H1 (cell line): ENCODE measurements around the gene RRN3. TPM values are rescaled to one million over a fixed set of nuclear protein-coding genes. Genes with fewer than 3 reads are reported as not detected.
"Not testable (repeated sequence)": the region's sequence is repeated elsewhere in the genome, so short reads cannot be mapped to it uniquely, and the experiment has no call there.

ENCODE experiments used
- CTCF ChIA-PET: fragments of 300-600 bp; sonication (Branson Sonifier 250); formaldehyde crosslinking; loops from one replicate; lab custom pipeline; 2021; ENCODE audit not compliant: partially characterized antibody; lab: Charles Lee
- POLR2A ChIA-PET: fragments of 300-600 bp; sonication (Branson Sonifier 250); formaldehyde crosslinking; loops from one replicate; lab custom pipeline; 2021; ENCODE audit warnings: inconsistent platforms; ENCODE audit not compliant: partially characterized antibody; lab: Charles Lee
- DNase-seq, 2 experiments: peaks; one replicate each; pipeline versions ENCODE4 v3.0.0 to v3.0.0-alpha.2; 2010 to 2022; ENCODE audit warnings: low spot score in 2 of 2, low read depth in 1 of 2, mixed read lengths in 1 of 2
- FAIRE-seq: peaks from 2 replicates; lab custom pipeline; 2011; peaks lifted over from hg19 to GRCh38; lab: Jason Lieb, UNC
- H2AFZ ChIP-seq: 2 replicates; pipeline ENCODE4 v1.8.1; 2012; ENCODE audit warnings: low read length, inconsistent platforms
- H2AK5ac ChIP-seq: 2 replicates; pipeline ENCODE4 v1.6.1; 2013; ENCODE audit warnings: low read depth, low read length
- H2BK120ac ChIP-seq: replicated peaks from 2 replicates; pipeline ENCODE3; 2013; ENCODE audit warnings: low read depth, low read length, inconsistent platforms
- H2BK12ac ChIP-seq: 2 replicates; pipeline ENCODE4 v1.6.1; 2013; ENCODE audit warnings: low read depth, low read length
- H2BK15ac ChIP-seq: 2 replicates; pipeline ENCODE4 v1.6.1; 2013; ENCODE audit warnings: low read length
- H2BK20ac ChIP-seq: 2 replicates; pipeline ENCODE4 v1.6.1; 2013; ENCODE audit warnings: low read length
- H2BK5ac ChIP-seq: 2 replicates; pipeline ENCODE4 v1.6.1; 2013; ENCODE audit warnings: low read depth, low read length
- H3K14ac ChIP-seq: 2 replicates; pipeline ENCODE4 v1.6.1; 2013; ENCODE audit warnings: inconsistent platforms; ENCODE audit not compliant: insufficient read length
- H3K18ac ChIP-seq: 2 replicates; pipeline ENCODE4 v1.6.1; 2013; ENCODE audit warnings: low read length; ENCODE audit errors: extremely low read depth
- H3K23ac ChIP-seq: 2 replicates; pipeline ENCODE4 v1.6.1; 2013; ENCODE audit warnings: inconsistent platforms; ENCODE audit not compliant: insufficient read length
- H3K23me2 ChIP-seq: 2 replicates; pipeline ENCODE4 v1.6.1; 2013; ENCODE audit warnings: low read depth, low read length
- H3K27ac ChIP-seq: 2 replicates; pipeline ENCODE4 v1.6.1; 2011; ENCODE audit warnings: low read depth, low read length, inconsistent platforms
- H3K27me3 ChIP-seq, 4 experiments: replicated peaks in 1 of 4; 1 replicate in 1 of 4; 2 replicates in 3 of 4; pipeline versions ENCODE4 v1.6.1 to v1.8.1; 2011 to 2013; ENCODE audit warnings: low read length in 3 of 4, mild to moderate bottlenecking in 3 of 4, inconsistent platforms in 2 of 4, mixed read lengths in 2 of 4, moderate library complexity in 1 of 4; ENCODE audit not compliant: control insufficient read depth in 3 of 4, insufficient read depth in 3 of 4; ENCODE audit errors: extremely low read depth in 1 of 4
- H3K36me3 ChIP-seq, 4 experiments: 2 replicates each; pipeline versions ENCODE4 v1.6.1 to v1.8.1; 2011 to 2013; ENCODE audit warnings: mild to moderate bottlenecking in 4 of 4, low read length in 3 of 4, moderate library complexity in 2 of 4, control low read depth in 1 of 4, inconsistent platforms in 1 of 4; ENCODE audit not compliant: insufficient read depth in 4 of 4, control insufficient read depth in 2 of 4
- H3K4ac ChIP-seq: replicated peaks from 2 replicates; pipeline ENCODE3; 2013; ENCODE audit warnings: low read length, low read depth, mixed read lengths, inconsistent platforms; ENCODE audit not compliant: insufficient read length
- H3K4me1 ChIP-seq, 4 experiments: replicated peaks in 1 of 4; 1 replicate in 1 of 4; 2 replicates in 3 of 4; pipeline versions ENCODE4 v1.6.1 to v1.8.1; 2011 to 2013; ENCODE audit warnings: low read length in 3 of 4, inconsistent platforms in 2 of 4, mixed read lengths in 1 of 4; ENCODE audit not compliant: insufficient read depth in 4 of 4, control insufficient read depth in 3 of 4
- H3K4me2 ChIP-seq, 2 experiments: 2 replicates each; pipeline versions ENCODE4 v1.6.1 to v1.8.1; 2011 to 2013; ENCODE audit warnings: low read depth in 2 of 2, low read length in 2 of 2, control low read depth in 1 of 2, inconsistent platforms in 1 of 2, mild to moderate bottlenecking in 1 of 2; ENCODE audit not compliant: insufficient read depth in 1 of 2
- H3K4me3 ChIP-seq, 4 experiments: fragments of 200-600, 300-600 bp in 1 of 4; sonication (generic), shearing (Covaris generic), sonication (Bioruptor Twin) in 1 of 4; 2 replicates each; pipeline versions ENCODE4 v1.5.1 to v1.8.1; 2011 to 2016; ENCODE audit warnings: low read length in 4 of 4, low read depth in 3 of 4, control low read depth in 2 of 4, inconsistent platforms in 2 of 4, mild to moderate bottlenecking in 2 of 4, mixed read lengths in 1 of 4, moderate library complexity in 1 of 4; ENCODE audit not compliant: insufficient read depth in 2 of 4; ENCODE audit errors: extremely low read depth in 1 of 4
- H3K56ac ChIP-seq: replicated peaks from 2 replicates; pipeline ENCODE3; 2013; ENCODE audit warnings: low read depth, mild to moderate bottlenecking, mixed read lengths, low read length, inconsistent platforms; ENCODE audit not compliant: insufficient read length
- H3K79me1 ChIP-seq: 2 replicates; pipeline ENCODE4 v1.6.1; 2013; ENCODE audit warnings: low read depth, low read length, control low read depth
- H3K79me2 ChIP-seq, 2 experiments: 2 replicates each; pipeline versions ENCODE4 v1.6.1 to v1.8.1; 2012 to 2013; ENCODE audit warnings: low read length in 2 of 2, mild to moderate bottlenecking in 2 of 2, inconsistent platforms in 1 of 2; ENCODE audit not compliant: insufficient read depth in 2 of 2, control insufficient read depth in 1 of 2
- H3K9ac ChIP-seq, 4 experiments: replicated peaks in 1 of 4; 1 replicate in 1 of 4; 2 replicates in 3 of 4; pipeline versions ENCODE4 v1.6.1 to v1.8.1; 2011 to 2013; ENCODE audit warnings: low read depth in 3 of 4, low read length in 3 of 4, control low read depth in 2 of 4, mild to moderate bottlenecking in 2 of 4, moderate library complexity in 2 of 4, inconsistent platforms in 1 of 4; ENCODE audit errors: extremely low read depth in 1 of 4
- H3K9me3 ChIP-seq, 2 experiments: 2 replicates each; pipeline versions ENCODE4 v1.6.1 to v1.8.1; 2012 to 2013; ENCODE audit warnings: mild to moderate bottlenecking in 2 of 2, moderate library complexity in 2 of 2, control low read depth in 1 of 2, inconsistent platforms in 1 of 2, low read depth in 1 of 2, low read length in 1 of 2, mixed read lengths in 1 of 2; ENCODE audit not compliant: insufficient read depth in 2 of 2
- H4K20me1 ChIP-seq, 2 experiments: replicated peaks in 1 of 2; 2 replicates each; pipeline versions ENCODE3 to v1.8.1; 2011 to 2013; ENCODE audit warnings: inconsistent platforms in 2 of 2, low read length in 2 of 2, mild to moderate bottlenecking in 1 of 2; ENCODE audit not compliant: insufficient read depth in 2 of 2, control insufficient read depth in 1 of 2
- H4K5ac ChIP-seq: 2 replicates; pipeline ENCODE4 v1.6.1; 2013; ENCODE audit warnings: low read length, low read depth, mixed read lengths, inconsistent platforms; ENCODE audit not compliant: insufficient read length
- H4K8ac ChIP-seq: 2 replicates; pipeline ENCODE4 v1.8.0; 2013; ENCODE audit warnings: mild to moderate bottlenecking, moderate library complexity, low read length, inconsistent platforms; ENCODE audit not compliant: insufficient read depth; ENCODE audit errors: extremely low read depth
- H4K91ac ChIP-seq: replicated peaks from 2 replicates; pipeline ENCODE3; 2013; ENCODE audit warnings: low read length, mixed read lengths, inconsistent platforms; ENCODE audit not compliant: insufficient read length
- KDM4A ChIP-seq: IDR thresholded peaks from one replicate; pipeline ENCODE4 v1.7.1; 2012; ENCODE audit warnings: low read depth, mild to moderate bottlenecking, moderate library complexity, low read length, inconsistent platforms; ENCODE audit not compliant: severe bottlenecking
- WGBS, 2 experiments: shearing (Covaris generic) in 1 of 2; methylation state at CpG; one replicate each; pipeline versions ENCODE4 v1.1.6 to v1.1.7; 2013 to 2015; ENCODE audit warnings: low lambda C conversion rate in 2 of 2, mixed read lengths in 2 of 2, inconsistent platforms in 1 of 2, low coverage in 1 of 2, missing lambda C conversion rate in 1 of 2; ENCODE audit not compliant: insufficient replicate concordance in 2 of 2, insufficient coverage in 1 of 2, insufficient read length in 1 of 2; ENCODE audit errors: extremely low coverage in 1 of 2, missing lambda C conversion rate in 1 of 2; 5-methylcytosine and 5-hydroxymethylcytosine counted together
- polyA plus RNA-seq, 7 experiments: library from polyadenylated mRNA; depleted of rRNA in 3 of 7; stranded (reverse) in 5 of 7; unstranded in 2 of 7; fragments of >200 nt in 5 of 7; fragments of 200-250 nt in 2 of 7; gene quantifications; 1 replicate in 5 of 7; 2 replicates in 1 of 7; 4 replicates in 1 of 7; pipeline versions ENCODE4 v1.2.1 to v1.2.3, GENCODE V29; 2011 to 2013; ENCODE audit warnings: missing spikeins in 2 of 7, mixed read lengths in 2 of 7
- total RNA-seq: library from RNA; stranded (reverse); fragmentation: NEBNext Ultra II Directional; extraction: Animal tissue kit (Norgen Biotek cat#: 25700); gene quantifications from 2 replicates; pipeline ENCODE4 v1.2.1, GENCODE V29; 2021

The RRN3 gene
- total and polyA plus RNA-seq, 2 of the 8 experiments (the other 6 are each of a cell fraction or from before 2014, with no cell fraction given): 15.1 to 26.0 TPM

GRCh38 chr16:15141586-15141985, 47.5 kb upstream of the RRN3 start (continued):
- TF ChIP-seq KDM4A: no peak

- H2AK5ac ChIP-seq, H3K27ac ChIP-seq, H2BK120ac ChIP-seq, H3K9ac ChIP-seq, H3K27me3 ChIP-seq, H4K20me1 ChIP-seq, H3K4me2 ChIP-seq, H2AFZ ChIP-seq, H3K79me1 ChIP-seq, H2BK15ac ChIP-seq, H3K23me2 ChIP-seq, H4K8ac ChIP-seq, FAIRE-seq, H3K23ac ChIP-seq, CTCF ChIA-PET, H2BK5ac ChIP-seq, H3K56ac ChIP-seq, H2BK20ac ChIP-seq, POLR2A ChIA-PET, H3K36me3 ChIP-seq, H2BK12ac ChIP-seq, H3K9me3 ChIP-seq, H3K14ac ChIP-seq, H3K18ac ChIP-seq, H4K91ac ChIP-seq, H3K4ac ChIP-seq, H4K5ac ChIP-seq, H3K4me3 ChIP-seq: not testable (repeated sequence)
- H3K4me1 ChIP-seq: peaks cover 5 to 18% (median 10%) of the 10 kb centered on the region in 4 experiments
- H3K79me2 ChIP-seq: peaks cover 0 to 44% of the 10 kb centered on the region in 2 experiments; a peak in 3 of 4 replicates
- peak in 1 of 2 experiments; percentile 50 for DNase-seq
- 85% methylated on average over 14 of the region's 30 CpGs; no CpG with 5 or more reads in 1 of the 2 experiments for WGBS, 2 experiments
These were observed 46.6 kb upstream of the RRN3 start for GRCh38 chr16:15140444-15141365.
